PC-3 (cell line): ENCODE results near the gene C2CD4A. TPM values are rescaled to one million over a fixed set of nuclear protein-coding genes. Genes with fewer than 3 reads are reported as not detected.
A peak's percentile ranks its signal among the peaks of the same experiment; 100 is the strongest.

ENCODE experiments used
- ATAC-seq: fragments of 200-7000 bp; cut with Tn5 transposase; 2 replicates; pipeline ENCODE4 v1.9.1; 2020; ENCODE audit warnings: mild to moderate bottlenecking, moderate library complexity
- BruUV-seq: library from RNA; stranded (reverse); fragments of 400-500 nt; replicated peaks from 2 replicates; lab custom pipeline; 2021; lab: Mats Ljungman, UMichigan
- CTCF ChIA-PET: fragments of 300-600 bp; sonication (Branson Sonifier 250); formaldehyde crosslinking; loops from one replicate; lab custom pipeline; 2022; ENCODE audit warnings: antibody characterized with exemption; lab: Charles Lee
- POLR2A ChIA-PET: fragments of 300-600 bp; sonication (Branson Sonifier 250); formaldehyde crosslinking; loops from one replicate; lab custom pipeline; 2022; ENCODE audit warnings: antibody characterized with exemption; ENCODE audit not compliant: unreplicated experiment; lab: Charles Lee
- DNase-seq: peaks from one replicate; pipeline ENCODE4 v3.0.0-alpha.2; 2015
- H2AFZ ChIP-seq: fragments of 300-600 bp; sonication (generic); 2 replicates; pipeline ENCODE4 v1.6.0; 2016; ENCODE audit warnings: antibody characterized with exemption, low read length
- H3F3A ChIP-seq: fragments of 300-600 bp; sonication (generic); one replicate; pipeline ENCODE4 v1.6.0; 2017; ENCODE audit warnings: antibody characterized with exemption, low read length, control low read depth, mild to moderate bottlenecking; ENCODE audit not compliant: unreplicated experiment
- H3K27ac ChIP-seq: fragments of 300-600 bp; sonication (generic); 2 replicates; pipeline ENCODE4 v1.5.1; 2016; ENCODE audit warnings: mild to moderate bottlenecking, low read length
- H3K27me3 ChIP-seq: fragments of 300-600 bp; sonication (generic); 2 replicates; pipeline ENCODE4 v1.6.1; 2016; ENCODE audit warnings: low read length, mixed read lengths
- H3K36me3 ChIP-seq: fragments of 300-600 bp; sonication (generic); 2 replicates; pipeline ENCODE4 v1.6.1; 2016; ENCODE audit warnings: low read depth, mixed run types, low read length, mixed read lengths
- H3K4me1 ChIP-seq: fragments of 300-600 bp; sonication (generic); 2 replicates; pipeline ENCODE4 v1.5.1; 2016; ENCODE audit warnings: low read length; ENCODE audit not compliant: insufficient read depth
- H3K4me2 ChIP-seq: fragments of 300-600 bp; sonication (generic); 2 replicates; pipeline ENCODE4 v1.6.0; 2016; ENCODE audit warnings: low read length
- H3K4me3 ChIP-seq: fragments of 300-600 bp; sonication (generic); 2 replicates; pipeline ENCODE4 v1.5.1; 2016; ENCODE audit warnings: mild to moderate bottlenecking, low read length, mixed read lengths
- H3K79me2 ChIP-seq: fragments of 300-600 bp; sonication (generic); 2 replicates; pipeline ENCODE4 v1.6.1; 2017; ENCODE audit warnings: low read length, mixed read lengths
- H3K9ac ChIP-seq: fragments of 300-600 bp; sonication (generic); 2 replicates; pipeline ENCODE4 v1.6.0; 2016; ENCODE audit warnings: mild to moderate bottlenecking, low read length
- H3K9me2 ChIP-seq: fragments of 300-600 bp; sonication (generic); replicated peaks from 2 replicates; pipeline ENCODE4 v1.6.1; 2016; ENCODE audit warnings: mixed run types, low read length, mixed read lengths
- H3K9me3 ChIP-seq: fragments of 300-600 bp; sonication (generic); 2 replicates; pipeline ENCODE4 v1.6.1; 2016; ENCODE audit warnings: low read length, mixed read lengths
- H4K20me1 ChIP-seq: fragments of 300-600 bp; sonication (generic); 2 replicates; pipeline ENCODE4 v1.6.1; 2016; ENCODE audit warnings: low read length, mixed read lengths
- EZH2 ChIP-seq: fragments of 300-600 bp; sonication (generic); IDR thresholded peaks from one replicate; pipeline ENCODE4 v1.6.1; 2017; ENCODE audit warnings: antibody characterized with exemption, mild to moderate bottlenecking, low read length; ENCODE audit not compliant: unreplicated experiment
- EZH2phosphoT487 ChIP-seq: fragments of 300-600 bp; sonication (generic); IDR thresholded peaks from 2 replicates; pipeline ENCODE4 v1.6.1; 2018; ENCODE audit warnings: mild to moderate bottlenecking, antibody characterized with exemption, low read length, borderline replicate concordance
- intact Hi-C: fragments of 100-400 bp; cut with micrococcal nuclease; formaldehyde crosslinking; loops from 2 replicates; pipeline ENCODE4 v1.9.0; 2023
- total RNA-seq: library from RNA; depleted of rRNA; stranded (reverse); fragments of >200 nt; gene quantifications from 2 replicates; pipeline ENCODE4 v1.2.3, GENCODE V29; 2014
- TF ChIP-seq, protein P1 (sequence below): fragments of 300-600 bp; sonication (generic); conservative IDR thresholded peaks from 2 replicates; pipeline ENCODE4 v1.5.1; 2017; ENCODE audit warnings: antibody characterized with exemption, low read depth, mild to moderate bottlenecking, low read length

C2CD4A gene
- total RNA-seq, 1 experiment from 2014 or later: 0.11 TPM

DNA sequence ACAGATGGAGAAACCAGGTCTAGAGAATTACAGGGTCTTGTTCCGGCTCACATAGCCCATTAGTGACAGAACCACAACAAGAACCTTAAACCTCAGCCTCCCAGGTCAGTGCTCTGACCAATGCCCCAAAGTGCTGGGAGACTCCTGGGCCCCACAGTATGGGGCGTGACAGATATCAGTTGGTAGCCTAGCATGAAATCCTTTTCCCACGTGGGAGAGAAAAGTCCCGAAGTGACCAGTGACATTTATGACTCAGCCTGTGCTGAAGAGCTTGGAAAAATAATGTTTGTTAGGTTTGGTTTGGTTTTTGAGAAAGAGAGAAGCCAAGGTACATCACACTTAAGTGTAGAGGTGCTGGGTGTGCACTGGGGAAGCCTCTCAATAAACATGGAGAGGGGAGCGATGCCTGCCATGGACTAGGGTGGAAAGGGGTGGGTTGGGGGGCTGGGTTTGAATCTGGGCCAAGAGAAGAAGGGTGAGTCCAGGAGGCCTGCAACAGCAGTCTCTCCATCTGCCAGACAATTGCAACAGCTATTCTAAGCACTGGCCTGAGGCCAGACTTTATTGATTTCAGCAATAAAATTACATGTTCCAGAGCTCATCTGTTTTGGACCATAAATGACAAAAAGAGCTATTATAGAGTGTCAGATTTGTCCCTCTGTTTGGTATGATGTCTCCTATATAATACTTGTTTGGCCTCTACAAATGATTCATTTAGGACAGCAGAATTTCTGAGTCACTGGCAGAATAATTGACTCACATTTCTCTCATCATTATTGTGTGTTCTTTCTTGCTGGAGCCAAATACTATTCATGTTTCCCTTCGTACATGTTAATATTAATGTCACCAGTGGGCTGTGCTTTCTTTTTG is 43.4 kb downstream of the C2CD4A start:
- Histone ChIP-seq H4K20me1 (no peaks in the 10 kb centered on the region), H3K27me3 (no peaks in the 10 kb centered on the region), H3K4me1 (peaks cover 44% of the 10 kb centered on the region), H3K9ac (peak overlapping the region; percentile 24), H3K4me3 (no peak overlapping the region), H3K9me3 (no peaks in the 10 kb centered on the region), H3K79me2 (no peaks in the 10 kb centered on the region), H3K4me2 (peak overlapping the region; percentile 59), H3K27ac (peak overlapping the region; percentile 77), H2AFZ (no peak overlapping the region), H3K9me2 (no peaks in the 10 kb centered on the region), H3F3A (no peaks in the 10 kb centered on the region), H3K36me3 (no peaks in the 10 kb centered on the region)
- no TSS peak for BruUV-seq
- ChIA-PET CTCF (interaction anchor here (1.1 kb wide), 1 partner anchor 9 kb away, joined by 5 read pairs; no protein-coding TSS in a partner anchor), POLR2A (interaction anchor here (0.7 kb wide), 1 partner anchor 36 kb away, joined by 3 read pairs; no protein-coding TSS in a partner anchor)
- intact Hi-C loops: loop anchor here (1.0 to 5.0 kb wide), 4 partner anchors 14 to 48 kb away; partner anchors contain the start of gene VPS13C
- DNase-seq (peak; percentile 80), ATAC-seq (peak; percentile 70)
- TF ChIP-seq, protein P1, sequence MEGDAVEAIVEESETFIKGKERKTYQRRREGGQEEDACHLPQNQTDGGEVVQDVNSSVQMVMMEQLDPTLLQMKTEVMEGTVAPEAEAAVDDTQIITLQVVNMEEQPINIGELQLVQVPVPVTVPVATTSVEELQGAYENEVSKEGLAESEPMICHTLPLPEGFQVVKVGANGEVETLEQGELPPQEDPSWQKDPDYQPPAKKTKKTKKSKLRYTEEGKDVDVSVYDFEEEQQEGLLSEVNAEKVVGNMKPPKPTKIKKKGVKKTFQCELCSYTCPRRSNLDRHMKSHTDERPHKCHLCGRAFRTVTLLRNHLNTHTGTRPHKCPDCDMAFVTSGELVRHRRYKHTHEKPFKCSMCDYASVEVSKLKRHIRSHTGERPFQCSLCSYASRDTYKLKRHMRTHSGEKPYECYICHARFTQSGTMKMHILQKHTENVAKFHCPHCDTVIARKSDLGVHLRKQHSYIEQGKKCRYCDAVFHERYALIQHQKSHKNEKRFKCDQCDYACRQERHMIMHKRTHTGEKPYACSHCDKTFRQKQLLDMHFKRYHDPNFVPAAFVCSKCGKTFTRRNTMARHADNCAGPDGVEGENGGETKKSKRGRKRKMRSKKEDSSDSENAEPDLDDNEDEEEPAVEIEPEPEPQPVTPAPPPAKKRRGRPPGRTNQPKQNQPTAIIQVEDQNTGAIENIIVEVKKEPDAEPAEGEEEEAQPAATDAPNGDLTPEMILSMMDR: no peak
- TF ChIP-seq EZH2: no peak
- no peak for TF ChIP-seq EZH2phosphoT487

DNA sequence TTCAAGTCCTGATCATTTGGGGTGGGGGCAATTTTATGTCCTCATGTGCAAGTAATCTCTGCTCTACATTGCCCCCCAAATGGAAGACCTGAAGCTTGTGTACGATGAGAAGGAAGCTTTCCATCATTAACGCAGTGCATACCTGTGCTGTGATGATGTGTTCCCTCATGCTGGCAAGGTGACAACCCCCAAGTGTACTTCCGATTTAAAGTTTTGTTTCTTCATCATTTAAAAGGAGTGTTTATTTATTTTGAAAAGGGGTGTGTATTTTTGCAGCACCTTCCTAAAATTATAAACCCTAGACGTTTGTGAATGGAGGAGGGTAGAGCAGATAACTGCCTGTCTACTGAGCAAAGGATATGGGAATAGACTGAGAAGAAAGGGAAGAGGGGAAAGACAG is 45.3 kb downstream of the C2CD4A start:
- H3K27me3 ChIP-seq: no peaks in the 10 kb centered on the region
- peak overlapping the region; percentile 50 for H3K4me2 ChIP-seq
- POLR2A ChIA-PET: no interaction called here
- no peaks in the 10 kb centered on the region for H4K20me1 ChIP-seq
- CTCF ChIA-PET: interaction anchor here (0.5 kb wide), 1 partner anchor 30 kb away, joined by 5 read pairs; no protein-coding TSS in a partner anchor
- H3K4me3 ChIP-seq: no peak overlapping the region
- peaks cover 44% of the 10 kb centered on the region for H3K4me1 ChIP-seq
- no peaks in the 10 kb centered on the region for H3K9me2 ChIP-seq
- peak overlapping the region; percentile 74 for H3K27ac ChIP-seq
- no peak overlapping the region for H2AFZ ChIP-seq
- BruUV-seq: no TSS peak
- H3F3A ChIP-seq: no peaks in the 10 kb centered on the region
- H3K36me3 ChIP-seq: no peaks in the 10 kb centered on the region
- intact Hi-C loops: loop anchor here (5.0 kb wide), 1 partner anchor 50 kb away; the partner anchor contains the start of gene VPS13C
- no peaks in the 10 kb centered on the region for H3K9me3 ChIP-seq
- H3K9ac ChIP-seq: no peak overlapping the region
- no peaks in the 10 kb centered on the region for H3K79me2 ChIP-seq
- ATAC-seq (no peak), DNase-seq (peak; percentile 23)
- TF ChIP-seq, protein P1: no peak
- TF ChIP-seq EZH2phosphoT487 (no peak), EZH2 (no peak)
